ENCODE results near the gene ZNF547. TPM values are rescaled to one million over a fixed set of nuclear protein-coding genes. Genes with fewer than 3 reads are reported as not detected.

The ZNF547 gene
- polyA plus RNA-seq, 2 of the 4 experiments (the other 2 are of a cell fraction), result 2.0 to 2.9 TPM

DNA sequence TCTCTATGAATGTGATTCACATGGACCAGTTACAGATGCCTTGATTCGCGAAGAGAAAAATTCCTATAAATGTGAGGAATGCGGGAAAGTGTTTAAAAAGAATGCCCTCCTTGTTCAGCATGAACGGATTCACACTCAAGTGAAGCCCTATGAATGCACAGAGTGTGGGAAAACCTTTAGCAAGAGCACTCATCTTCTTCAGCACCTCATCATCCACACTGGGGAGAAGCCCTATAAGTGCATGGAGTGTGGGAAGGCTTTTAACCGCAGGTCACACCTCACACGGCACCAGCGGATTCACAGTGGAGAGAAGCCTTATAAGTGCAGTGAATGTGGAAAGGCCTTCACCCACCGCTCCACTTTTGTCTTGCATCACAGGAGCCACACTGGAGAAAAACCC, 35.4 kb upstream of the ZNF547 start:
- POLR2A ChIA-PET, result no interaction called here
- Histone ChIP-seq H3K4me3 (no peak overlapping the region), H3K4me1 (no peaks in the 10 kb centered on the region), H3K27ac (no peak overlapping the region), H3K4me2 (no peak overlapping the region), H3K9me3 (peaks cover 92% of the 10 kb centered on the region)
- CTCF ChIA-PET, result no interaction called here
- TF ChIP-seq HDAC2 (IDR thresholded peaks at IDR 0.05) (no peak), RFX5 (IDR thresholded peaks at IDR 0.05) (no peak), EHF (CRISPR knock-in tag; IDR thresholded peaks at IDR 0.05) (no peak), NFE2L2 (conservative IDR thresholded peaks at IDR 0.05; ENCODE audit: low read length) (no peak), HEYL (CRISPR knock-in tag; IDR thresholded peaks at IDR 0.05) (no peak), TP53 (CRISPR knock-in tag; IDR thresholded peaks at IDR 0.05) (no peak), ESRRA (IDR thresholded peaks at IDR 0.05; ENCODE audit: borderline replicate concordance, low read length) (no peak), HOXB5 (CRISPR knock-in tag; IDR thresholded peaks at IDR 0.05) (no peak), BHLHE40 (IDR thresholded peaks at IDR 0.05; ENCODE audit: low read depth, low read length) (no peak), FOSB (CRISPR knock-in tag; IDR thresholded peaks at IDR 0.05) (no peak)
- TF ChIP-seq, protein P1, sequence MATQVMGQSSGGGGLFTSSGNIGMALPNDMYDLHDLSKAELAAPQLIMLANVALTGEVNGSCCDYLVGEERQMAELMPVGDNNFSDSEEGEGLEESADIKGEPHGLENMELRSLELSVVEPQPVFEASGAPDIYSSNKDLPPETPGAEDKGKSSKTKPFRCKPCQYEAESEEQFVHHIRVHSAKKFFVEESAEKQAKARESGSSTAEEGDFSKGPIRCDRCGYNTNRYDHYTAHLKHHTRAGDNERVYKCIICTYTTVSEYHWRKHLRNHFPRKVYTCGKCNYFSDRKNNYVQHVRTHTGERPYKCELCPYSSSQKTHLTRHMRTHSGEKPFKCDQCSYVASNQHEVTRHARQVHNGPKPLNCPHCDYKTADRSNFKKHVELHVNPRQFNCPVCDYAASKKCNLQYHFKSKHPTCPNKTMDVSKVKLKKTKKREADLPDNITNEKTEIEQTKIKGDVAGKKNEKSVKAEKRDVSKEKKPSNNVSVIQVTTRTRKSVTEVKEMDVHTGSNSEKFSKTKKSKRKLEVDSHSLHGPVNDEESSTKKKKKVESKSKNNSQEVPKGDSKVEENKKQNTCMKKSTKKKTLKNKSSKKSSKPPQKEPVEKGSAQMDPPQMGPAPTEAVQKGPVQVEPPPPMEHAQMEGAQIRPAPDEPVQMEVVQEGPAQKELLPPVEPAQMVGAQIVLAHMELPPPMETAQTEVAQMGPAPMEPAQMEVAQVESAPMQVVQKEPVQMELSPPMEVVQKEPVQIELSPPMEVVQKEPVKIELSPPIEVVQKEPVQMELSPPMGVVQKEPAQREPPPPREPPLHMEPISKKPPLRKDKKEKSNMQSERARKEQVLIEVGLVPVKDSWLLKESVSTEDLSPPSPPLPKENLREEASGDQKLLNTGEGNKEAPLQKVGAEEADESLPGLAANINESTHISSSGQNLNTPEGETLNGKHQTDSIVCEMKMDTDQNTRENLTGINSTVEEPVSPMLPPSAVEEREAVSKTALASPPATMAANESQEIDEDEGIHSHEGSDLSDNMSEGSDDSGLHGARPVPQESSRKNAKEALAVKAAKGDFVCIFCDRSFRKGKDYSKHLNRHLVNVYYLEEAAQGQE (IDR thresholded peaks at IDR 0.05), result no peak
- TF ChIP-seq, protein P2, sequence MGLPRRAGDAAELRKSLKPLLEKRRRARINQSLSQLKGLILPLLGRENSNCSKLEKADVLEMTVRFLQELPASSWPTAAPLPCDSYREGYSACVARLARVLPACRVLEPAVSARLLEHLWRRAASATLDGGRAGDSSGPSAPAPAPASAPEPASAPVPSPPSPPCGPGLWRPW (IDR thresholded peaks at IDR 0.05), result no peak
- TF ChIP-seq, protein P3, sequence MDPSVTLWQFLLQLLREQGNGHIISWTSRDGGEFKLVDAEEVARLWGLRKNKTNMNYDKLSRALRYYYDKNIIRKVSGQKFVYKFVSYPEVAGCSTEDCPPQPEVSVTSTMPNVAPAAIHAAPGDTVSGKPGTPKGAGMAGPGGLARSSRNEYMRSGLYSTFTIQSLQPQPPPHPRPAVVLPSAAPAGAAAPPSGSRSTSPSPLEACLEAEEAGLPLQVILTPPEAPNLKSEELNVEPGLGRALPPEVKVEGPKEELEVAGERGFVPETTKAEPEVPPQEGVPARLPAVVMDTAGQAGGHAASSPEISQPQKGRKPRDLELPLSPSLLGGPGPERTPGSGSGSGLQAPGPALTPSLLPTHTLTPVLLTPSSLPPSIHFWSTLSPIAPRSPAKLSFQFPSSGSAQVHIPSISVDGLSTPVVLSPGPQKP (IDR thresholded peaks at IDR 0.05; ENCODE audit: low read depth, low read length), result no peak
- ATAC-seq (no peak), DNase-seq (ENCODE audit: low read depth in 1 of 2, low spot score in 1 of 2) (peak in 1 of 2 experiments; percentile 39), FAIRE-seq (no peak)
- 92% methylated on average over 8 of the region's 8 CpGs for WGBS (ENCODE audit: missing lambda C conversion rate)

DNA sequence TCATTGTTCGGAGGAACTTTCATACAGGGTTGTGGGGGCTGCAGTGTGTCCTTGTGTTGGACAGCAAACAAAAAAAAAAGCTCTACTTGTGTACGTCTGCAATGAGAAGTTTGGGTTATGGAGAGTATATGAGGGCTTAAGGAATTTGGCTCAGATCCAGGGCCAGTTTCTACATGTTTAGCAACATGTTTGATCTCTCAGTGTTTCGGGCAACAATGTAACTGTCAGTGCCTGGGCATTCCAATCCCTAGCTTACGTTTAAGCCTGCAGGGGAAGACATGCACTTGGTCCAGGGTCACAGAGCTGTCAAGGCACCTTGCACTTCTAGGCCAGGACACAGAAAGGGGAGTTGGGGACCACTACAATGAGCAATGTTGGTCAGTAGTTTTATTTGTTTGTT, 29.2 kb upstream of the ZNF547 start:
- peaks cover 88% of the 10 kb centered on the region for H3K9me3 ChIP-seq
- TF ChIP-seq CBX8 (IDR thresholded peaks at IDR 0.05) (no peak), POLR2AphosphoS2 (conservative IDR thresholded peaks at IDR 0.05; ENCODE audit: low read length) (no peak), SMC3 (IDR thresholded peaks at IDR 0.05) (no peak), TP53 (CRISPR knock-in tag; IDR thresholded peaks at IDR 0.05) (no peak), FOSB (CRISPR knock-in tag; IDR thresholded peaks at IDR 0.05) (no peak), JUN (IDR thresholded peaks at IDR 0.05) (no peak), POLR2A (IDR thresholded peaks at IDR 0.05; ENCODE audit: low read length) (no peak), KDM1A (IDR thresholded peaks at IDR 0.05; ENCODE audit: low read depth) (no peak), RCOR1 (IDR thresholded peaks at IDR 0.05; ENCODE audit: low read depth, low read length) (no peak), RFX5 (IDR thresholded peaks at IDR 0.05) (no peak)
- TF ChIP-seq, protein P4, sequence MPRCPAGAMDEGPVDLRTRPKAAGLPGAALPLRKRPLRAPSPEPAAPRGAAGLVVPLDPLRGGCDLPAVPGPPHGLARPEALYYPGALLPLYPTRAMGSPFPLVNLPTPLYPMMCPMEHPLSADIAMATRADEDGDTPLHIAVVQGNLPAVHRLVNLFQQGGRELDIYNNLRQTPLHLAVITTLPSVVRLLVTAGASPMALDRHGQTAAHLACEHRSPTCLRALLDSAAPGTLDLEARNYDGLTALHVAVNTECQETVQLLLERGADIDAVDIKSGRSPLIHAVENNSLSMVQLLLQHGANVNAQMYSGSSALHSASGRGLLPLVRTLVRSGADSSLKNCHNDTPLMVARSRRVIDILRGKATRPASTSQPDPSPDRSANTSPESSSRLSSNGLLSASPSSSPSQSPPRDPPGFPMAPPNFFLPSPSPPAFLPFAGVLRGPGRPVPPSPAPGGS (IDR thresholded peaks at IDR 0.05), result no peak
- TF ChIP-seq, protein P1 (IDR thresholded peaks at IDR 0.05), result no peak
- TF ChIP-seq, protein P2 (IDR thresholded peaks at IDR 0.05), result no peak
- H3K4me1 ChIP-seq, result no peaks in the 10 kb centered on the region
- FAIRE-seq, result no peak
- H3K27ac ChIP-seq, result no peak overlapping the region
- no peak for DNase-seq (ENCODE audit: low read depth in 1 of 2, low spot score in 1 of 2)
- H3K4me2 ChIP-seq, result no peak overlapping the region
- WGBS (ENCODE audit: missing lambda C conversion rate), result 80% methylated on average over 4 of the region's 4 CpGs
- no peak for ATAC-seq
- POLR2A ChIA-PET, result no interaction called here
- CTCF ChIA-PET, result interaction anchor here (1.2 kb wide), 1 partner anchor 23 kb away, joined by 3 read pairs; no protein-coding TSS in a partner anchor
- no peak overlapping the region for H3K4me3 ChIP-seq

All from A549 (cell line).